Upper lobe of left lung (tissue), 6 donors: ENCODE data around the gene PHF21B. TPM values are rescaled to one million over a fixed set of nuclear protein-coding genes. Genes with fewer than 3 reads are reported as not detected.

ENCODE experiments used
- ATAC-seq, 2 donors: fragments of 200-7000 bp; cut with Tn5 transposase; one replicate each; pipeline ENCODE4 v1.9.1; 2022; ENCODE audit warnings: mild to moderate bottlenecking in 2 of 2, moderate library complexity in 2 of 2; ENCODE audit not compliant: low FRiP score in 2 of 2
- DNase-seq, 2 donors: peaks; one replicate each; pipeline ENCODE4 v3.0.0-alpha.2; 2019 to 2020
- H3K27ac ChIP-seq, 4 donors: fragments of 200-600 bp; sonication (generic); one replicate each; pipeline ENCODE4 v1.5.1; 2016 to 2019
- H3K27me3 ChIP-seq, 4 donors: fragments of 200-600 bp; sonication (generic); one replicate each; pipeline ENCODE4 v1.5.1; 2017 to 2019
- H3K36me3 ChIP-seq, 4 donors: fragments of 200-600 bp; sonication (generic); one replicate each; pipeline ENCODE4 v1.5.1; 2016 to 2019
- H3K4me1 ChIP-seq, 4 donors: fragments of 200-600 bp; sonication (generic); one replicate each; pipeline ENCODE4 v1.5.1; 2018 to 2019
- H3K4me3 ChIP-seq, 4 donors: fragments of 200-600 bp; sonication (generic); one replicate each; pipeline ENCODE4 v1.5.1; 2017 to 2019; ENCODE audit warnings: mild to moderate bottlenecking in 2 of 4, moderate library complexity in 1 of 4
- H3K9me3 ChIP-seq, 4 donors: fragments of 200-600 bp; sonication (generic); one replicate each; pipeline ENCODE4 v1.5.1; 2018 to 2019
- CTCF ChIP-seq, 6 experiments: fragments of 450-650 bp in 4 of 6; fragments of 200-600 bp in 2 of 6; sonication (generic) in 2 of 6; IDR thresholded peaks; one replicate each; pipeline ENCODE4 v1.5.1; 2016 to 2019; ENCODE audit warnings: antibody characterized with exemption in 6 of 6
- EP300 ChIP-seq, 4 donors: sonication (generic); formaldehyde crosslinking; IDR thresholded peaks; one replicate each; pipeline ENCODE4 v1.5.1; 2017; ENCODE audit warnings: antibody characterized with exemption in 4 of 4, control low read depth in 2 of 4
- POLR2A ChIP-seq, 4 donors: fragments of 450-650 bp; IDR thresholded peaks; one replicate each; pipeline ENCODE4 v1.5.1; 2016 to 2017; ENCODE audit warnings: antibody characterized with exemption in 4 of 4, mild to moderate bottlenecking in 2 of 4
- POLR2AphosphoS5 ChIP-seq, 2 donors: sonication (generic); formaldehyde crosslinking; IDR thresholded peaks; one replicate each; pipeline ENCODE4 v1.5.1; 2017; ENCODE audit warnings: antibody characterized with exemption in 2 of 2
- WGBS, 2 donors: methylation state at CpG; one replicate each; pipeline ENCODE4 v1.1.5; 2017 to 2018; 5-methylcytosine and 5-hydroxymethylcytosine counted together
- total RNA-seq, 6 donors: library from RNA; depleted of rRNA in 4 of 6; stranded (reverse); fragments of >200 nt in 4 of 6; gene quantifications; one replicate each; pipeline versions ENCODE4 v1.1.0 to v1.2.1, GENCODE V29; 2016 to 2021
- donor health status: DM: no; HTN: no; CAD: no; lungs with moderate emphysema.
- donor health status: DM: no; HTN: yes; CAD: no; lungs with severe emphysema.

Gene PHF21B
- total RNA-seq, 6 donors from 2014 or later: 0.06 to 0.24 TPM; not detected in 4

DNA sequence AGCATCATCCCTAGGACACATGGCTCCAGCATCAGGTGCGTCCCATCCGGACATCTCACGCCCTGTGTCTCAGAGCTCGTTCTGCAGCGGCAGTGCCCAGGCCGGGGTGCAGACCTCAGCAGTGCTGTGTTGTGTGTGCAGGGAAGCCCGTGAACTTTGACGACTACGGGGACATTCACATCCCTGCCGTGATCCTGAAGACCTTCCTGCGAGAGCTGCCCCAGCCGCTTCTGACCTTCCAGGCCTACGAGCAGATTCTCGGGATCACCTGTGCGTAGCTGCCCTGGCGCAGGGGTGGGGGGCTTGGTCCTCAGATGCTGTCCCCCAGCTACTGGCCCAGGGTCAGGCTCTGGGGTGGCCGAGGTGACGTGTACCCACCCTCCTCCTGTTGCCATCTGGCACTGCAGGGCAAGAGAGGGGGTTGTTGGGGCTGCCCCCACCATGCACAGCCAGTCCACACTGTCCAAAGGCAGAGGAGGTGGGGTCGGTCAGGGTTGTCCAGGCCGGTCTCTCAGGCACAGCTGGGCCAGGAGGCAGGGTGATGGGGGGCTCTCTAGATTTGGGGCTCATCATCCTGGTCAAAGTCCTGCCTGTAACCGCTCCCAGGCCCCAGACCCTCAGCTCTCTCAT, 160.9 kb downstream of the PHF21B start:
- TF ChIP-seq CTCF (IDR thresholded peaks at IDR 0.05): no peak
- TF ChIP-seq POLR2AphosphoS5 (IDR thresholded peaks at IDR 0.05): no peak
- TF ChIP-seq POLR2A (IDR thresholded peaks at IDR 0.05): no peak
- TF ChIP-seq EP300 (IDR thresholded peaks at IDR 0.05): no peak
- no peak overlapping the region for H3K27ac ChIP-seq
- peaks cover 0 to 9% (median 6%) of the 10 kb centered on the region in 4 donors for H3K9me3 ChIP-seq
- H3K4me3 ChIP-seq: no peak overlapping the region
- H3K27me3 ChIP-seq: no peaks in the 10 kb centered on the region
- no peaks in the 10 kb centered on the region for H3K36me3 ChIP-seq
- 80 to 93% methylated on average over 3 to 21 of the region's 21 CpGs for WGBS, 2 donors
- peak in 1 of 2 donors; percentile 65 for DNase-seq
- peak in 1 of 2 donors; percentile 7 for ATAC-seq
- no peaks in the 10 kb centered on the region for H3K4me1 ChIP-seq

GRCh38 chr22:44848296-44848741, 161.5 kb downstream of the PHF21B start:
- Histone ChIP-seq H3K36me3 (no peaks in the 10 kb centered on the region), H3K27me3 (no peaks in the 10 kb centered on the region), H3K9me3 (peaks cover 0 to 11% (median 7%) of the 10 kb centered on the region in 4 donors), H3K4me1 (no peaks in the 10 kb centered on the region), H3K27ac (no peak overlapping the region), H3K4me3 (no peak overlapping the region)
- ATAC-seq (no peak), DNase-seq (peak in 1 of 2 donors; percentile 44)
- 86% methylated on average over 14 of the region's 14 CpGs; no CpG with 5 or more reads in 1 of the 2 donors for WGBS, 2 donors
- TF ChIP-seq POLR2AphosphoS5 (IDR thresholded peaks at IDR 0.05) (no peak), CTCF (IDR thresholded peaks at IDR 0.05) (no peak), EP300 (IDR thresholded peaks at IDR 0.05) (no peak), POLR2A (IDR thresholded peaks at IDR 0.05) (no peak)

- no peaks in the 10 kb centered on the region for H3K36me3 ChIP-seq
- ATAC-seq (no peak), DNase-seq (peak in 1 of 2 donors; percentile 73)
- no peaks in the 10 kb centered on the region for H3K27me3 ChIP-seq
- peaks cover 0 to 11% (median 7%) of the 10 kb centered on the region in 4 donors for H3K9me3 ChIP-seq
- H3K4me3 ChIP-seq: no peak overlapping the region
- TF ChIP-seq CTCF (IDR thresholded peaks at IDR 0.05): no peak
- TF ChIP-seq POLR2A (IDR thresholded peaks at IDR 0.05): no peak
- TF ChIP-seq POLR2AphosphoS5 (IDR thresholded peaks at IDR 0.05): no peak
- no peak for TF ChIP-seq EP300 (IDR thresholded peaks at IDR 0.05)
- no peak overlapping the region for H3K27ac ChIP-seq
- 91 to 100% methylated on average over 3 to 13 of the region's 18 CpGs for WGBS, 2 donors
- H3K4me1 ChIP-seq: no peaks in the 10 kb centered on the region
Observed at GRCh38 chr22:44847892-44848291, 161.9 kb downstream of the PHF21B start.

GRCh38 chr22:44847380-44847779, 162.4 kb downstream of the PHF21B start:
- Histone ChIP-seq H3K9me3 (peaks cover 0 to 11% (median 7%) of the 10 kb centered on the region in 4 donors), H3K27ac (no peak overlapping the region), H3K27me3 (no peaks in the 10 kb centered on the region), H3K4me3 (no peak overlapping the region), H3K4me1 (no peaks in the 10 kb centered on the region), H3K36me3 (no peaks in the 10 kb centered on the region)
- WGBS, 2 donors: 59 to 74% methylated on average over 4 of the region's 4 CpGs
- TF ChIP-seq POLR2AphosphoS5 (IDR thresholded peaks at IDR 0.05) (no peak), POLR2A (IDR thresholded peaks at IDR 0.05) (no peak), CTCF (IDR thresholded peaks at IDR 0.05) (no peak)
- DNase-seq (no peak), ATAC-seq (no peak)
